Activated T-helper 2 cell treated with anti-CD3 and anti-CD28 coated beads, Interferon-gamma antibody, Interleukin-2, Interleukin-4, amounts not matched to agents 10 μg/mL and 5 μg/mL and 100 μg/mL, durations not matched to agents 14 hours and 24 hours and 36 hours (primary cell): ENCODE data around the gene CYB561. TPM values are rescaled to one million over a fixed set of nuclear protein-coding genes. Genes with fewer than 3 reads are reported as not detected.
"Not testable (repeated sequence)": the region's sequence is repeated elsewhere in the genome, so short reads cannot be mapped to it uniquely, and the experiment has no call there.

ENCODE experiments used
- DNase-seq: peaks from one replicate; pipeline ENCODE4 v3.0.0; 2021; ENCODE audit warnings: low spot score
- H3K27ac Mint-ChIP-seq: one replicate; pipeline ENCODE4 v1.8.0; 2021; ENCODE audit warnings: mixed read lengths
- H3K27me3 Mint-ChIP-seq: one replicate; pipeline ENCODE4 v1.8.0; 2021; ENCODE audit warnings: low read depth, mixed read lengths
- H3K36me3 Mint-ChIP-seq: one replicate; pipeline ENCODE4 v1.8.0; 2021; ENCODE audit warnings: low read depth, mixed read lengths
- H3K4me1 Mint-ChIP-seq: one replicate; pipeline ENCODE4 v1.8.0; 2021; ENCODE audit warnings: low read depth, mixed read lengths
- H3K4me3 Mint-ChIP-seq: one replicate; pipeline ENCODE4 v1.8.0; 2021; ENCODE audit warnings: low read depth, mild to moderate bottlenecking, moderate library complexity, mixed read lengths
- H3K9me3 Mint-ChIP-seq: one replicate; pipeline ENCODE4 v1.8.0; 2021; ENCODE audit warnings: mixed read lengths
- intact Hi-C: fragments of 100-400 bp; cut with micrococcal nuclease; formaldehyde crosslinking; loops from one replicate; pipeline ENCODE4 v1.15.1; 2023
- total RNA-seq: library from RNA; stranded (reverse); gene quantifications from 2 replicates; pipeline ENCODE4 v1.2.3, GENCODE V29; 2022

CYB561 gene
- total RNA-seq, 1 donor from 2014 or later = 0.41 TPM

DNA sequence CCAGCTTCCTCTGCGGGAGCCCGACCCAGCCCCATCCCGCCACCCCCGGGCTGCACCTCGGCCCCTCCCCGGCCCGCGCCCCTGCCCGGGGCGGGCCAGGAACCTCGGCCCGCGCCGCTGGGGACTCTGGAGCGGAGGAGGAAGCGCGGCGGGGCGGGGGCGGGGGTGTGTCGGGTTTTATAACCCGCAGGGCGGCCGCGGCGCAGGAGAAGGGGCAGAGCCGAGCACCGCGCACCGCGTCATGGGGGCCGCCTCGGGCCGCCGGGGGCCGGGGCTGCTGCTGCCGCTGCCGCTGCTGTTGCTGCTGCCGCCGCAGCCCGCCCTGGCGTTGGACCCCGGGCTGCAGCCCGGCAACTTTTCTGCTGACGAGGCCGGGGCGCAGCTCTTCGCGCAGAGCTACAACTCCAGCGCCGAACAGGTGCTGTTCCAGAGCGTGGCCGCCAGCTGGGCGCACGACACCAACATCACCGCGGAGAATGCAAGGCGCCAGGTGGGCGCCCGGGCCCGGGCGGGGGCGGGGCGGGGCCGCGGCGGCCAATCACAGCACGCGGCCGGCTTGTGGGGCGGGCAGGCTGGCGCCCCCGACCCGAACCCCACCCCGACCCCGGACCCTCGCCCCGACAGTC, 30.9 kb upstream of the CYB561 start, which contains the start of gene ACE:
TSS of gene ACE (plus strand) at position 208 of the 626 bp plus-strand sequence. CDS start at position 242, 34 bp downstream.
- Mint-ChIP-seq H3K9me3 (no peaks in the 10 kb centered on the region), H3K27ac (no peak within 1 kb of the TSS), H3K4me1 (peaks cover 2% of the 10 kb centered on the region), H3K4me3 (peak within 1 kb of the TSS; percentile 69), H3K27me3 (peaks cover 38% of the 10 kb centered on the region), H3K36me3 (no peaks in the 10 kb centered on the region)
- intact Hi-C loops = loop anchor here (5.0 kb wide), 1 partner anchor 135 kb away; no protein-coding TSS in a partner anchor
- DNase-seq = no peak

DNA sequence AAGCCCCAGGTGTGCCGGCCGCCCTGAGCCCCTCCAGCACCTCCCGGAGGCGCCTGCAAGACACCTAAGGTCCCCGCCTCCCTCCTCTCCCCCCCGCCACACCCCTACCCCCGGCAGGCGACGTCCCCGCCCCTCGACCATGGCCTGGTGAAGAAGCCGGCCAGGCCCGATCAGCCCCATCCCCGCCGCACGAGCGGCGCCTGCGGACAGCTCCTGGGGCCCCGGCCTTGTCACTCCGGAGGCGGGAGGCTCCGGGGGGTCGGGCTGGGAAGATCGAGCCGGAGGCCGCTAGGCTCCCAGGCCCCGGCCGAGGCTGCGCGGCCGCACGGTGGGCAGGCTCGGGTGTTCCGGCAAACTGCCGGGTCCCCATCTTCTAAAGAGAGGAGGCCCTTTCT, 30.4 kb upstream of the CYB561 start:
- peaks cover 38% of the 10 kb centered on the region for H3K27me3 Mint-ChIP-seq
- H3K9me3 Mint-ChIP-seq = no peaks in the 10 kb centered on the region
- H3K36me3 Mint-ChIP-seq = no peaks in the 10 kb centered on the region
- no peak overlapping the region for H3K27ac Mint-ChIP-seq
- H3K4me3 Mint-ChIP-seq = no peak overlapping the region
- H3K4me1 Mint-ChIP-seq = peaks cover 2% of the 10 kb centered on the region
- intact Hi-C loops = loop anchor here (5.0 kb wide), 1 partner anchor 136 kb away; no protein-coding TSS in a partner anchor
- no peak for DNase-seq

DNA sequence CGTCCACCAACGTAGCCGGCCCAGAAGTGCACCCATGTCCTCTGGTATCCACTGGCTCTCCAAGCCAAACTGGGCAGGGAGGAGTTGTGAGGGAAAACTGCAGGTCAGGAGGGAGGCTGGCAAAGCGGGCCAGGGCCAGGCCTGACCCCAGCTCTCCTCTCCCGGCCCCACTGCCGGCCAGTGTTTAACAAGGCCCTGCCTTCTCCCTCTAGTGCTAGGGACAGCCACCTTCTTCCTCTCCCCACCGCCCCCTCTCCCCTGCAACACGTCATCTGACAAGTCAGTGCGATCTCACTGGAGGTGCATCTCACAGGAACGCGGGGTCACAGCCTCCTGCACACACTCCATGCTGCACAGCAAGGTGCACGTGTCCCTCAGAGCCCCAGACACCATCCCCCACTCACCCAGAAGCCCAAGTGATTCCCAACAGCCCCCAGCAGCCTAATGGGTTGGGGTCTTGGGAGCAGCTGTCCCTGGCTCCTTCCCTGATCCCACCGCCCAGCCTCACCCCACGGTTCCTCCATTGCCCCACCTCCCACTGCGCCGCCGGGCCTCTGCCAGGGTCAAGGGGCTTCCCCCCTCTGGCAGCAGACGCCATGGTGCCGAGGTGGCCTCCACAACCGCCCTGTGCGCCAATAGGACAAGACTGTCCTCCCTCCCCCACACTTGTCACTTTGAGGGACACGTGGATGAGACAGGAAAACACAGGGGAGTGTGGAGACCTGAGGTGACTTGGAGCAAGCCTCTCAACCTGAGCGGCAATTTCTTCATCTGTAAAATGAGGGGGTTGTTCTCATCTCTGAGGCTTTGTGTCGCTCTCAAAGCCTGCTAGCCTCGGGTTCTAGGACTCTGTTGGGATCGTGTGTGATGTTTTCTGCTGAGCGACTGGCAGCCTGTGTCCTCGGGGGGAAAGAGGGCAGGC, 29.6 kb upstream of the CYB561 start:
- Mint-ChIP-seq H3K4me3 (no peak overlapping the region), H3K9me3 (no peaks in the 10 kb centered on the region), H3K36me3 (no peaks in the 10 kb centered on the region), H3K27ac (no peak overlapping the region), H3K27me3 (peaks cover 38% of the 10 kb centered on the region), H3K4me1 (peaks cover 2% of the 10 kb centered on the region)
- no peak for DNase-seq
- intact Hi-C loops = loop anchor here (5.0 kb wide), 1 partner anchor 137 kb away; no protein-coding TSS in a partner anchor

DNA sequence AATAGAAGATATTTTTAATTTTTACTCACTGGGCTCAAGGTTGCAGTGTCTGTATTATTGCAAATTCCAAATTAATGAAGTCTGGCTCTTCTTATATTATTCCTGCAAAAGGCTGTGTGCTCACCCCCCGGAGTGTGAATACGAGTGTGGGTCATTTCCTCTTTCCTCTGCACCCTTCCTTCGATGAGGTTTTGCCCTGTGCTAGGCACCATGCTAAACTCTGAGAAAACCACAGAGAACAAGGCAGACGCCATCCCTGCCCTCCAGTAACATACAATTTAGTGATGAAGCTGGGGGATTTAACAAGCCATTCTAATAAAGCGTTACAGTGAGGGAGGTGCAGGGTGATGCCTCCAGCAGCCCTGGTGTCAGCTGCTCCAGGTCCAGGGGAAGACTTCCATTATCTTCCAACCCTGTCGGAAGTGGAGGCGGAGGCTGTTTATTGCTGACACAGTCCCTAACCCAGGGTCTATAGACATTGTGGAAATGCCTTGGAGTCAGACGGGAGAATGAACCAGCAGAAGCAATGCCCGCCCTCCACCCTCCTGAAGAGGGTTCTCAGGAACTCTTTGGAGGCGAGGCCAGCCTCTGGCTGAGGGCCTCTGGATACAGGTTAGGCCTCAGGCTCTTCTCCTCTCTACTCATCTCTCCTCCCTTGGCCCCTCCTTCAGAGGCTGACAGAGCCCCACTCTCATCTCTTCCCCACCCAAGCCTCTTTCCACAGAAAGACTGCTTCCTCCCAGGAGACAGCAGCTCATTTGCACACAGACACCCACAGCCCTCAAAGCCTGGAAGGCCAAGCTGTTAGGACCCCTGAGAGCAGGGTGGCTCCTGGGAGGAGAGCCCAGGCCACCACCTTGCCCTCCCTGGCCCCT, 28.7 kb upstream of the CYB561 start:
- Mint-ChIP-seq H3K4me3 (no peak overlapping the region), H3K27me3 (peaks cover 42% of the 10 kb centered on the region), H3K9me3 (no peaks in the 10 kb centered on the region), H3K27ac (no peak overlapping the region), H3K36me3 (no peaks in the 10 kb centered on the region), H3K4me1 (peaks cover 2% of the 10 kb centered on the region)
- intact Hi-C loops = loop anchor here (5.0 kb wide), 1 partner anchor 137 kb away; no protein-coding TSS in a partner anchor
- DNase-seq = no peak

DNA sequence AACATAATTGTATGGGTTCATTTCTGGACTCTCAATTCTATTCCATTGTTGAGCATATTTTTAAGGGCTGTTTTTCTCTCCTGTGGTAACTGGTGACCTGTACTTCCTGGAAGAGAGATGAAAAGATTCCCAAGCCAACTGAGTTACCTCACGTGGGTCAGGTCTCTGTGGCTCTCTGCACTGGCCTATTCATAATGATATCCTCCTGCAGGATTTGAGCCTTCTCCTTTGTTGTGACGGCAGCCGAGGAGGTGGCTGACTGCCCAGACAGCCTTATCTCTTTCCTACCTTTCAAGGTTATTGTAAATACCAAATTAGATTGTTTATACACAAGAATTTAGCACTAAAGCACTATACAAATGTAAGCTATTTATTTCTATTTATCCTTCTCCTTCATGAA, 28.1 kb upstream of the CYB561 start:
- Mint-ChIP-seq H3K27me3 (peaks cover 41% of the 10 kb centered on the region), H3K27ac (no peak overlapping the region), H3K4me1 (peaks cover 2% of the 10 kb centered on the region), H3K9me3 (no peaks in the 10 kb centered on the region), H3K4me3 (no peak overlapping the region), H3K36me3 (no peaks in the 10 kb centered on the region)
- intact Hi-C loops = no loop called here
- no peak for DNase-seq

DNA sequence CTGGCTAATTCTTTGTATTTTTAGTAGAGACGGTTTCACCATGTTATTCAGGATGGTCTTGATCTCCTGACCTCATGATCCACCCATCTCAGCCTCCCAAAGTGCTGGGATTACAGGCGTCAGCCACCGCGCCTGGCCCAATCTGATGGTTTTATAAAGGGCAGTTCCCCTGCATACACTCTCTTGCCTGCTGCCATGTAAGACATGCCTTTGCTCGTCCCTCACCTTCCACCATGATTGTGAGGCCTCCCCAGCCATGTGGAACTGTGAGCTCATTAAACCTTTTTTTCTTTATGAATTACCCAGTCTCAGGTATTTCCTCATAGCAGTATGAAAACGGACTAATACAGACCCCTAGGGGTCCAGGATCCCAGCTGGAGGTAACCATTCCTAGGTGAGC, 22.0 kb upstream of the CYB561 start:
- DNase-seq, intact Hi-C loops, H3K9me3 Mint-ChIP-seq, H3K36me3 Mint-ChIP-seq, H3K4me3 Mint-ChIP-seq, H3K4me1 Mint-ChIP-seq, H3K27ac Mint-ChIP-seq: not testable (repeated sequence)
- H3K27me3 Mint-ChIP-seq = peaks cover 22% of the 10 kb centered on the region

DNA sequence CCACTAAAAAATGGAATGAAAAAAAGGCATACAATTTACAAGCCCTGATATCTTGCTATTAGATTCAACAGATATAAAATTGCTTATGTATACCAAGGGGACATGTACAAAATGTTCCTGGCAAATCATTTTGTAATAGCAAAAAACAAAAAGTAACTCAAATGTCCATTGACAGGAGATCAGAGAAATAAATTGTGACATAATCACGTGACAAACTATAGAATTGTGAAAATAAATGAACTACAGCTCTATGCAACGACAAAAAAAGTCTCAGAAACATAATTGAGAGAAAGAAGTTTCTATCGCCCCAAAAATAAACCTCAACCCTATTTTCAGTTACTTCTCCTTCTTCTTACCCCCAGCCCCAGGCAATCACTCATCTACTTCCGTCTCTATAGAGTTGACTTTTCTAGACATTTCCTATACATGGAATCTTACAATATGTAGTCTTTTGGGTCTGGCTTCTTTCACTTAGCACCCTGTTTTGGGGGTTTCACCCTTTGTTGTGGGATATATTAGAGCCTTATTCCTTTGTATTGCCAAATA, 18.7 kb upstream of the CYB561 start:
- Mint-ChIP-seq H3K27ac (no peak overlapping the region), H3K4me3 (no peak overlapping the region), H3K27me3 (peaks cover 19% of the 10 kb centered on the region), H3K4me1 (no peaks in the 10 kb centered on the region), H3K36me3 (no peaks in the 10 kb centered on the region), H3K9me3 (no peaks in the 10 kb centered on the region)
- DNase-seq = no peak
- intact Hi-C loops = no loop called here

DNA sequence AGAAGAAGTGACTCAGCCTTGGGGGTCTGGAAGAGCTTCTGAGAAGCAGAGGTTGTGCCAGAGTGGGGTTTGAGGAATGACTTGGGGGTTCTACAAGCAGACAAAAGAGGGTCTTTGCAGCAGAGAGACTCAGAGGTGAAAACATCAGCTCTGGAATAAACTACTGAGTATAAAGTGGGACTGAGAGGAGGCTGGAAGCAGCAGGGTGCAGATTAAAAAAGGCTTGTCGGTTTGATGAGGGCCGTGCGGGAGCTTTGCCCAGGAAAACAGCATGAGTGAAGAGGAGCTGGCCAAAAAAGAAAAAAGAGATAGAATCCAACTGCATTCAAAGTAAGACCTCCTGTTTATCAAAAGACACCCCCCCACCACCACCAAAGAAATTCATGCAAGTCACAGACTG, 17.7 kb upstream of the CYB561 start:
- H3K27me3 Mint-ChIP-seq = peaks cover 19% of the 10 kb centered on the region
- no peak overlapping the region for H3K4me3 Mint-ChIP-seq
- no peaks in the 10 kb centered on the region for H3K9me3 Mint-ChIP-seq
- intact Hi-C loops = no loop called here
- no peaks in the 10 kb centered on the region for H3K36me3 Mint-ChIP-seq
- no peak for DNase-seq
- no peaks in the 10 kb centered on the region for H3K4me1 Mint-ChIP-seq
- no peak overlapping the region for H3K27ac Mint-ChIP-seq

DNA sequence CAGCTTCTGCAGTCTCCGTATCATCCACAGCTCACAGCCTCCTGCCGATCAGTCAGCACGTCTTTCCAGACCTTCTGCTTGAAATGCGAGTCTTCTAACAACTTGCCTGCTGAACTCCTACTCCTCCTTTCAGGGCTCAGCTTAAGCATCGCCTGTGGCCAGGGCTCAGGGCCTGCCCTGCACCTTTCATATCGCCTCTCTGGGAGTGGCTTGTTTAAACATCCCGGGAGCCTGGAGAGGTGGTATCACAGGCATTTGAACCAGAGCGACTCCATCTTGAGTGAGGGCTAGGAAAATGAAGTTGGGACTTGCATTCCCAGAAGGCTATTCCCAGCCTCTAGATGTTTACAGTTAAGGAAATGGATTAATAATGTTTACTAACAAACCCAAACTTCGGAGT, 13.9 kb upstream of the CYB561 start:
- Mint-ChIP-seq H3K36me3 (no peaks in the 10 kb centered on the region), H3K4me3 (no peak overlapping the region), H3K4me1 (no peaks in the 10 kb centered on the region), H3K27ac (no peak overlapping the region), H3K27me3 (peaks cover 15% of the 10 kb centered on the region), H3K9me3 (no peaks in the 10 kb centered on the region)
- no peak for DNase-seq
- intact Hi-C loops = no loop called here

DNA sequence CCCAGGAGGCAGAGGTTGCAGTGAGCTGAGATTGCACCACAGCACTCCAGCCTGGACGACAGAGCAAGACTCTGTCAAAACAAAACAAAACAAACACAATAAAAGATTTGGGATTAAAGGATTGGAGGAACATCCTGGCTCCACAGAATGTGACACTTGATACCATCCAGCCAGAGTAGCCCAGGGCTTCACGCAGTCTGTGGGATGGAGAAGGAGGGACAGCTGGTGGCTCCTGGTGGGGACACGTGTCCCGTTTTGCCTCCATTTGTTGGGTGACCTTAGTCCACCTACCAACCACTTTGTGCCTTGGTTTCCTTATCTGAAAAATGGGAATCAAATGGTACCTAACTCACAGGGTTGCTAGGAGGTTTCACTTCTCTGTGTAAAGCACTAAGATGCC, 12.4 kb upstream of the CYB561 start:
- Mint-ChIP-seq H3K36me3 (no peaks in the 10 kb centered on the region), H3K27ac (no peak overlapping the region), H3K4me1 (no peaks in the 10 kb centered on the region), H3K4me3 (no peak overlapping the region), H3K27me3 (peaks cover 6% of the 10 kb centered on the region), H3K9me3 (no peaks in the 10 kb centered on the region)
- intact Hi-C loops = no loop called here
- DNase-seq = no peak

DNA sequence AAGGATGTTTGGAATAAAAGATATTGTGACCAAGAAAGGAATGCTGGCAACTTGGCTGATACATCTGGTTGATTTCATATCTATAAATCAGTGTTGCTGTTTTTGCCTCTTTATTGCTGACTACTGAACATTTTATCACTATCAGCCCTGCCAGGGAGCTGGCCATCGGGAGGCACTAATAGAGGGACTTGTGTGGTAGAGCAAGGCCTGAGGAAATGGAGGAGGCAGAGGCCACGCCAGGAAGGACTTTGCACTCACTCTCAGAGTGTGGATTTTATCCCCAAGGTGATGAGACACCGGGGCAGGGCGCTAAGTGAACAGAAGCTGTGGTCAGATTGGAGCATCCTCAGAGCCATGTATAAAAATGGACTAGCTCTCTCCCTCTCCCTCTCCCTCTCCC, 9.3 kb upstream of the CYB561 start:
- H3K9me3 Mint-ChIP-seq = no peaks in the 10 kb centered on the region
- H3K27me3 Mint-ChIP-seq = peaks cover 15% of the 10 kb centered on the region
- H3K27ac Mint-ChIP-seq = no peak overlapping the region
- DNase-seq = no peak
- H3K4me1 Mint-ChIP-seq = no peaks in the 10 kb centered on the region
- intact Hi-C loops = no loop called here
- no peaks in the 10 kb centered on the region for H3K36me3 Mint-ChIP-seq
- H3K4me3 Mint-ChIP-seq = no peak overlapping the region

DNA sequence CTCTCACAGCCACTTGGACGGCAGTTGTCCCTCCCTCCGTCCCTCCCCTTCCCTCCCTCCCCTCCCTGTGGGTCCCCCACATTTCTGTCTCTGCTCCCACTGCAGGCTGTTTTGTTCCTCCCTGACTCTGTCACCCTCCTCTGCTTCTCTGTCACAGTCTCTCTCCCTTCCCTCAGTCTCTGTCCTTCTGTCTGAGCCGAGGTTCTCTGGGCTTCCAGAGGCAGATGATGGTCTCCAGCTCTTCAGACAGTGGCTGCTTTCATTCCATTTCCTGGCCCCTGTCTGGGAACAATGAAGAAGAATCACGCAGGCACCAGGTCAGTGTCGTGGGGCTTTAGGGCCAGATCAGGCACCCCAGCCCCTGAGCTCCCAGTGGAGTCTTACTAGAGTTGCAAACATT, 8.8 kb upstream of the CYB561 start:
- intact Hi-C loops = no loop called here
- H3K27ac Mint-ChIP-seq = no peak overlapping the region
- H3K4me1 Mint-ChIP-seq = no peaks in the 10 kb centered on the region
- no peaks in the 10 kb centered on the region for H3K9me3 Mint-ChIP-seq
- DNase-seq = no peak
- H3K4me3 Mint-ChIP-seq = no peak overlapping the region
- peaks cover 14% of the 10 kb centered on the region for H3K27me3 Mint-ChIP-seq
- no peaks in the 10 kb centered on the region for H3K36me3 Mint-ChIP-seq
